Measurements from ENCODE around the gene CD52. TPM values are rescaled to one million over a fixed set of nuclear protein-coding genes. Genes with fewer than 3 reads are reported as not detected.
"Not testable (repeated sequence)": the region's sequence is repeated elsewhere in the genome, so short reads cannot be mapped to it uniquely, and the experiment has no call there.

The CD52 gene
- total RNA-seq, 1 experiment from 2014 or later, result 1.2 TPM

DNA sequence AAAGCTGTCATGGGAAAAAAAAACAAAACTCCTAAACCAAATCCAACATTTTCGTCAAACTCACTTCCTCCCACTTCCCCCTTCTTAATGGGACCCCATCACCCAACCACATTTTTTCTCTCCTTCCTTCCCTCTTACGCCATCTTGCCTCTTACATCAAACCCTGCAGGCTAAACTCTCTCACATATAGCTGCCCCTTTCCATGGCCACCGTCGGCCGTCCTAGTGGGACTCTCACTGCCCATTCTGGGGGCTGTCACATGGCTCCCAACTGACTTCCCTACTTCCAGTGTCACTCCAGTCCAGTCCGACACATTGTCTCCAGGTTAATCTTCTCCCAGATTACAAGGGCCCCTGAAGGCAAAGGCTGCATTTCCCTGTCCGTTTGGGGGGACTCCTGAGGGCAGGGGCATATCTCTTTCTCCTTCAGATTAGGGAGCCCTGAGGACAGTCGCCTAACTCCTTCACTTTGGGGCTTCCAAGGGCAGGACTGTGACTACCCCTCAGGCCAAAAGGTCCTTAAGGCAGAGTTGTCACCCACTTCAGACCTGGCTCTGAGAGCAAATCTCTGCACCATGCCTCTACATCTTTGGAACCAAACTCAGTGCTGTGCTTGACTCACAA, 12.0 kb upstream of the CD52 start:
- H3K9me2 ChIP-seq (ENCODE audit: insufficient read depth), result no peaks in the 10 kb centered on the region
- H3K4me1 ChIP-seq (replicated peaks; ENCODE audit: insufficient read depth), result peaks cover 26% of the 10 kb centered on the region
- TF ChIP-seq EZH2 (IDR thresholded peaks at IDR 0.05; ENCODE audit: low read depth) (no peak), CTCF (conservative IDR thresholded peaks at IDR 0.05) (no peak)
- CTCF ChIA-PET, result no interaction called here
- H3K9me3 ChIP-seq (ENCODE audit: insufficient read depth, low read depth), result no peaks in the 10 kb centered on the region
- intact Hi-C loops (cut with micrococcal nuclease; ENCODE audit: unreplicated experiment), result loop anchor here (5.0 kb wide), 1 partner anchor 52 kb away; no protein-coding TSS in a partner anchor
- DNase-seq, result peak in 1 of 2 experiments; percentile 18
- H3K79me2 ChIP-seq (ENCODE audit: low read depth), result peaks cover 28% of the 10 kb centered on the region
- H3K27me3 ChIP-seq (ENCODE audit: insufficient read depth, low read depth), result no peaks in the 10 kb centered on the region
- POLR2A ChIA-PET (ENCODE audit: unreplicated experiment), result no interaction called here
- peak overlapping the region; percentile 97 for H2AFZ ChIP-seq
- H3K4me2 ChIP-seq, result peak overlapping the region; percentile 92
- H3K36me3 ChIP-seq (ENCODE audit: low read depth), result no peaks in the 10 kb centered on the region
- H3F3A ChIP-seq (ENCODE audit: insufficient read depth, low read depth), result peaks cover 9% of the 10 kb centered on the region; the same call in 1 of the 2 replicates
- H4K20me1 ChIP-seq (ENCODE audit: insufficient read depth), result no peaks in the 10 kb centered on the region
- TSS peak; percentile 75 for BruUV-seq (replicated peaks)
- H3K4me3 ChIP-seq, result peak overlapping the region; percentile 97
- peak overlapping the region; percentile 32; the same call in 1 of the 2 replicates for H3K27ac ChIP-seq

DNA sequence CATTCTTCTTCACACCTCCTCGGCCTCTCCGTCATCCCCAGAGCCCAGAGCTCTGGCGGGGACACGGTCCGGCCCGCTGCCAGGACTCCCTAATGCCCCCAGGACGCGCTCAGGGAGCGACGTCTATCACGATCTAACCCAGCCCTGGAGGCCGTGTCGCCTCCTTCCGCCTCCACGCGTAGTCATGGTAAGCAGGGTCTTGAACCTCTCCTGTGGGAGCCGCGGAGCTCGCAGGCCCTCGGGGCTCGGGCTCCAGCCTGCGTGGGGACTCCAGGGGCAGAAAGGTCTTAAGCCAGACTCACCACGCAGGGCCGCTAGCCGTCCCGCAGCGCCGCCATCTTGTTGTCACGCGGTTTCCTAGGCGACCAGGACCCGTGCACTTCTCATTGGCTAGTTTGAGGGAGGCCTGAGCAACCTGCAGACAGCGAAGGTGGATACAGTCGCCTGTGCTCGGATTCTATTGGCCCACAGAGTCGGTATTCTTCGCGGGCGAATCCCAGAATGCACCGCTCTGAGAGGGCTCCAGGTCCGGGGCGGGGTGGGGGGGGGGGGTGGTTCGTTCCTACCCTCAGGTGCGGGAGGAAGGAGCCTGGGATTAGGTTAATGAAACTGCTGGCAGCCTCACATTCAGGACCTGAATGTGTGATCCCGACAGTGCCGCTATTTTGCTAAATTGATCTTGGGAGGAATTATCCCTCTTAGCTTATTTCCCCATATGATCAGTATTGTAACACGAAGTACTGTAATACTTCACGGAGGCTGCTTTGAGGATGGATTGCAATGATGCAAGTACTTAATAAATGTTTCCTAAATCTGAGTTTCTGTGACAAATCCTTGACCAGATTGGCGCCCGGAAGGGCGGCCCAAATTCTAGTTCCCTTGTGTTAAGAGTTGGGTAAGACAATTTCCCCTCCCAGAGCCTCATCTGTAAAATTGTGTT, 11.2 kb upstream of the CD52 start, which contains the start of gene UBXN11:
Gene UBXN11, minus strand, starts transcription at position 347 of the 940 bp plus-strand sequence. CDS start 3,753 bp downstream, outside the sequence.
- Histone ChIP-seq H3K36me3 (ENCODE audit: low read depth) (no peaks in the 10 kb centered on the region), H4K20me1 (ENCODE audit: insufficient read depth) (no peaks in the 10 kb centered on the region), H3K9me3 (ENCODE audit: insufficient read depth, low read depth) (no peaks in the 10 kb centered on the region), H3K9me2 (ENCODE audit: insufficient read depth) (no peaks in the 10 kb centered on the region), H3K27me3 (ENCODE audit: insufficient read depth, low read depth) (no peaks in the 10 kb centered on the region), H3K4me1 (replicated peaks; ENCODE audit: insufficient read depth) (peaks cover 26% of the 10 kb centered on the region), H3F3A (ENCODE audit: insufficient read depth, low read depth) (peaks cover 9% of the 10 kb centered on the region; the same call in 1 of the 2 replicates), H3K4me3 (peak within 1 kb of the TSS; percentile 97), H3K4me2 (peak within 1 kb of the TSS; percentile 92), H2AFZ (peak within 1 kb of the TSS; percentile 97), H3K79me2 (ENCODE audit: low read depth) (peaks cover 28% of the 10 kb centered on the region), H3K27ac (peak within 1 kb of the TSS; percentile 59)
- TF ChIP-seq EZH2 (IDR thresholded peaks at IDR 0.05; ENCODE audit: low read depth) (no peak), CTCF (conservative IDR thresholded peaks at IDR 0.05) (no peak)
- ChIA-PET POLR2A (ENCODE audit: unreplicated experiment) (no interaction called here), CTCF (interaction anchor here (0.7 kb wide), 1 partner anchor 21 kb away, joined by 9 read pairs; no protein-coding TSS in a partner anchor)
- TSS peak; percentile 82 for BruUV-seq (replicated peaks)
- peak; percentile 90 to 92 for DNase-seq
- intact Hi-C loops (cut with micrococcal nuclease; ENCODE audit: unreplicated experiment), result loop anchor here (5.0 kb wide), 1 partner anchor 51 kb away; no protein-coding TSS in a partner anchor

GRCh38 chr1:26307363-26307781, 10.4 kb upstream of the CD52 start:
- Histone ChIP-seq H2AFZ (peak overlapping the region; percentile 77; the same call in 1 of the 2 replicates), H3K9me3 (ENCODE audit: insufficient read depth, low read depth) (no peaks in the 10 kb centered on the region), H3K36me3 (ENCODE audit: low read depth) (no peaks in the 10 kb centered on the region), H3K4me2 (peak overlapping the region; percentile 89), H3K4me3 (peak overlapping the region; percentile 57; the same call in 1 of the 2 replicates), H3K4me1 (replicated peaks; ENCODE audit: insufficient read depth) (peaks cover 25% of the 10 kb centered on the region), H3F3A (ENCODE audit: insufficient read depth, low read depth) (peaks cover 9% of the 10 kb centered on the region; the same call in 1 of the 2 replicates), H3K79me2 (ENCODE audit: low read depth) (peaks cover 28% of the 10 kb centered on the region), H3K27me3 (ENCODE audit: insufficient read depth, low read depth) (no peaks in the 10 kb centered on the region), H4K20me1 (ENCODE audit: insufficient read depth) (no peaks in the 10 kb centered on the region), H3K27ac (peak overlapping the region; percentile 59), H3K9me2 (ENCODE audit: insufficient read depth) (no peaks in the 10 kb centered on the region)
- ChIA-PET POLR2A (ENCODE audit: unreplicated experiment) (interaction anchor here (0.5 to 0.7 kb wide), 2 partner anchors 11 to 56 kb away, joined by 3 read pairs; partner anchors contain the start of gene CD52), CTCF (interaction anchor here (0.7 kb wide), 1 partner anchor 22 kb away, joined by 9 read pairs; no protein-coding TSS in a partner anchor)
- TF ChIP-seq CTCF (conservative IDR thresholded peaks at IDR 0.05) (no peak), EZH2 (IDR thresholded peaks at IDR 0.05; ENCODE audit: low read depth) (no peak)
- intact Hi-C loops (cut with micrococcal nuclease; ENCODE audit: unreplicated experiment), result loop anchor here (5.0 kb wide), 1 partner anchor 50 kb away; no protein-coding TSS in a partner anchor
- no TSS peak for BruUV-seq (replicated peaks)
- no peak for DNase-seq

DNA sequence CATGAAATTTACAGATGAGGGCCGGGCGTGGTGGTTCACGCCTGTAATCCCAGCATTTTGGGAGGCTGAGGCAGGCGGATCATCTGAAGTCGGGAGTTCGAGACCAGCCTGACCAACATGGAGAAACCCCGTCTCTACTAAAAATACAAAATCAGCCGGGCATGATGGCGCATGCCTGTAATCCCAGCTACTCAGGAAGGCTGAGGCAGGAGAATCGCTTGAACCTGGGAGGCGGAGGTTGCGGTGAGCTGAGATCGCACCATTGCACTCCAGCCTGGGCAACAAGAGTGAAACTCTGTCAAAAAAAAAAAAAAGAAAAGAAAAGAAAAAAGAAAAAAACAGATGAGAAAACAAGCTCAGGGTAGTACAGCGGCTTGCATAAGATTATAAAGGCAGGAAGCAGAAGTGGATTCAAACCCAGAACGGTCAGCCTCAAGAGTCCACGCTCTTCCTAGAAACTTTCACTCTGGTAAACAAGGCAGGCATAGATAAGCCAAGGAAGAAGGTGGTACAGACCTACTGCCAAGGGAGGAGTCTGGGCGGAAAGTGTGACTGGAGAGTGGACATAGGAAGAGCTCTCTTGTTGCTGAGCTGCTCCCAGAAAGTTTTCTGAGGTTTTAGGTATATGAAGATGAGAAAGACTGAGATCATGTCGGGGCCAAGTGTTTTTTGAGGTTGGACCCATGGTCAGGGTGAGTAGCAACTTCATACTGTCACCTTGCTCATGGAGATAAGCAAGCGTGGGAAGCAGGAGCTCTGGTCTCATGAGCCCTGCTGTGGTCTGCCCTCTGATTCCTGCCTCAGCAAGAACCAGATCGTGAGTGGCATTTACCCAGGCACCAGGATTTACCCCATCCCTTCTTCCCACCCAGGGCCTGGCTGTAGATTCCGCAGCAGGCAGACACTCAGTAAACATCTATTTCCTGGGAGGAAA, 9.5 kb upstream of the CD52 start:
- H4K20me1 ChIP-seq (ENCODE audit: insufficient read depth); H3K4me3 ChIP-seq; CTCF ChIA-PET; H3K27me3 ChIP-seq (ENCODE audit: insufficient read depth, low read depth); H2AFZ ChIP-seq; DNase-seq; BruUV-seq (replicated peaks); H3K9me2 ChIP-seq (ENCODE audit: insufficient read depth); H3K36me3 ChIP-seq (ENCODE audit: low read depth); H3F3A ChIP-seq (ENCODE audit: insufficient read depth, low read depth); H3K27ac ChIP-seq; H3K9me3 ChIP-seq (ENCODE audit: insufficient read depth, low read depth): not testable (repeated sequence)
- H3K79me2 ChIP-seq (ENCODE audit: low read depth), result peaks cover 28% of the 10 kb centered on the region
- POLR2A ChIA-PET (ENCODE audit: unreplicated experiment), result interaction anchor here (0.7 kb wide), 2 partner anchors 29 to 56 kb away, joined by 3 to 5 read pairs; partner anchors contain the start of gene SH3BGRL3
- peaks cover 17% of the 10 kb centered on the region for H3K4me1 ChIP-seq (replicated peaks; ENCODE audit: insufficient read depth)
- intact Hi-C loops (cut with micrococcal nuclease; ENCODE audit: unreplicated experiment), result loop anchor here (5.0 kb wide), 1 partner anchor 49 kb away; no protein-coding TSS in a partner anchor
- H3K4me2 ChIP-seq, result 0 out of 2 replicates have a peak overlapping the region, but pooled peaks have one; percentile 89

Data from PC-9 (cell line).